Fibroblast of skin of left biceps (primary cell): ENCODE data around the gene ISM1.

ENCODE experiments used
- DNase-seq, 2 experiments: peaks; one replicate each; pipeline ENCODE4 v3.0.0-alpha.2; 2013; ENCODE audit warnings: low read depth in 2 of 2

The ISM1 gene

DNA sequence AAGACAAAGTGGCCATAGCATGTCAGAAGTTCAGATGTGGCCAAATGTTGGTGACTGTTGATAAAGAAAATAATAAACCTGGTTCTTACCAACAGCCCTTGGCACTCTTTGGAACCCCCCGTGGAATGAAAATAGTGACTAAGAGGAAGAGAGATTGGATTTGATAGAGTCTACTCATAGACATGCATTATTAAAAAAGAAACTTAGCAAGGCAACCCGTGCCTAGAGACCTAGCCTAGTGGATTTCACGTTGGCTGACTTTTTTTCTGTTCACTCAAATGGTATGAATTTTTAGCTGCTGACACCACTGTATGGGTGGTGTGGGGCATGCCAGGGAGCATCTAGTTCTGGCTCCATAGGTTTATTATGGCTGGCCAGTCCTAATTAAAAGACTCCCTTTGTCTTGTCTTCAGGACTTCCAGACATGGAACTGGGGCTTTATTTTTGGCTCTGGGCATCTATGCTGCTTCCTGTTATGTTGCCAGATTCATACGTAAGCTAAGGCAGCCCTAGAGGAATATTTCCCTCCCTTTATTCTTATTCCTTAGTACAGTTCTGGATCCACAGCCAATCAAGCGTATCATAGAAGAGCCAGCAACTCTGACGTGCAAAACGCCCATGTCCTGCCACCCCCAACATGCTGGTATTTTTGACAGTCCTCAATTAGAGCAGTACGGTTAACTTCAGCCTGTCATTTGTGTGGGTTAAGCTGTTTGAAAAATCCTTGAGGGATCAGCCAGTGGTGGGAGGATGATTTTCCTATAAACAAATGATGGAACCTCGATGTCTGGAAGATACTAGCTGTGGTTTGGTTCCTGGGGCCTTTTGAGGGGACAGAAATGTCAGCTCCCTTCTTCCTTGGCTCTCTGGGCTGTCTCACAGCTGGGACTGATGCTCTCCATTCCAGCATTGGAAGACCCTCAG, 127.5 kb downstream of the ISM1 start:
- no peak for DNase-seq

DNA sequence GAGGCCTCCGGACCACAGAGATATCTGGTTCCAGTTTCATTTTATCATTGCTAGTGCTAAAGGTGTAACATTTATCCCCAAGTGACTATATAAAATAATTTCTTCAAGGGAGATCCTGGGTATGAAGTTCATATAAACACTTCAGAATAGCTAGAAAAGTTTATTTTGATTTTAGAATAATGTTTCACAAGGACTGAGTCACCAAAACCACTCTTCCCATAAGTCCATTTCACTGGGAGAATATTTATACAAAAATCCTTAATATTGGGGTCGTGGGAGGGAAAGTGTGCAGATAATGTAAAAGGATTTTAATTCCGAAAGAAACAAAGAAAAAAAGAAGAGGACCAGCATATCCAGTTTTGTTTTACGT, 128.1 kb downstream of the ISM1 start:
- DNase-seq, result no peak
